ENCODE results near the gene PTS. TPM values are rescaled to one million over a fixed set of nuclear protein-coding genes. Genes with fewer than 3 reads are reported as not detected.
A peak's percentile ranks its signal among the peaks of the same experiment; 100 is the strongest.

The PTS gene
- total and polyA plus RNA-seq, 7 donors: 17.2 to 86.5 (median 38.5) TPM

DNA sequence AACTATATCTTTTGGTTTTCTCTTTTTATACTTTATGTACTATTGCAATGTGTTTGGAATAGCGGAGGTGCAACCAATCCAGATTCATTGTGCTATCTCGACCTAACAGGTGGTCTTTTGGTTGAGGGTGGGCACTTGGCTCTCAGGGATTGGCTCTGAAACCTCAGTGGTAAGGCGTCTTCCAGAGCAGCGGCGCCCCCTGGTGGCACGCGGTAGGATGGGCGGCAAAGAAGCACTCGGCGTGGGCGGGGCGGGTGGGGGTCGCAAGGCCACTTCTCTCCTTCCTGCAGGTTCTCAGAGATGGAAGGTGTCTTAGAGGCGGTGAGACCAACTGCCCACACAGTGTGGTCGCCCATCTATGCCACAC lies 53.7 kb downstream of the PTS start:
- TF ChIP-seq, protein P1, sequence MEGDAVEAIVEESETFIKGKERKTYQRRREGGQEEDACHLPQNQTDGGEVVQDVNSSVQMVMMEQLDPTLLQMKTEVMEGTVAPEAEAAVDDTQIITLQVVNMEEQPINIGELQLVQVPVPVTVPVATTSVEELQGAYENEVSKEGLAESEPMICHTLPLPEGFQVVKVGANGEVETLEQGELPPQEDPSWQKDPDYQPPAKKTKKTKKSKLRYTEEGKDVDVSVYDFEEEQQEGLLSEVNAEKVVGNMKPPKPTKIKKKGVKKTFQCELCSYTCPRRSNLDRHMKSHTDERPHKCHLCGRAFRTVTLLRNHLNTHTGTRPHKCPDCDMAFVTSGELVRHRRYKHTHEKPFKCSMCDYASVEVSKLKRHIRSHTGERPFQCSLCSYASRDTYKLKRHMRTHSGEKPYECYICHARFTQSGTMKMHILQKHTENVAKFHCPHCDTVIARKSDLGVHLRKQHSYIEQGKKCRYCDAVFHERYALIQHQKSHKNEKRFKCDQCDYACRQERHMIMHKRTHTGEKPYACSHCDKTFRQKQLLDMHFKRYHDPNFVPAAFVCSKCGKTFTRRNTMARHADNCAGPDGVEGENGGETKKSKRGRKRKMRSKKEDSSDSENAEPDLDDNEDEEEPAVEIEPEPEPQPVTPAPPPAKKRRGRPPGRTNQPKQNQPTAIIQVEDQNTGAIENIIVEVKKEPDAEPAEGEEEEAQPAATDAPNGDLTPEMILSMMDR (IDR thresholded peaks at IDR 0.05): peak; percentile 17 to 87 (median 41)
- TF ChIP-seq EP300 (IDR thresholded peaks at IDR 0.05): no peak
- no peaks in the 10 kb centered on the region for H3K9me3 ChIP-seq
- intact Hi-C loops (cut with DNase I): loop anchor here (1.0 kb wide), 2 partner anchors 61 to 167 kb away; no protein-coding TSS in a partner anchor
- no peaks in the 10 kb centered on the region for H3K36me3 ChIP-seq
- peak overlapping the region; percentile 19 to 55 (median 46) for H3K4me3 ChIP-seq
- no peaks in the 10 kb centered on the region for H3K27me3 ChIP-seq
- H3K27ac ChIP-seq: peak overlapping the region; percentile 33 to 71 (median 54)
- WGBS, 2 donors: 2 to 4% methylated on average over 15 of the region's 15 CpGs
- peaks cover 0 to 5% (median 3%) of the 10 kb centered on the region in 4 donors for H3K4me1 ChIP-seq
- DNase-seq: peak; percentile 77

DNA sequence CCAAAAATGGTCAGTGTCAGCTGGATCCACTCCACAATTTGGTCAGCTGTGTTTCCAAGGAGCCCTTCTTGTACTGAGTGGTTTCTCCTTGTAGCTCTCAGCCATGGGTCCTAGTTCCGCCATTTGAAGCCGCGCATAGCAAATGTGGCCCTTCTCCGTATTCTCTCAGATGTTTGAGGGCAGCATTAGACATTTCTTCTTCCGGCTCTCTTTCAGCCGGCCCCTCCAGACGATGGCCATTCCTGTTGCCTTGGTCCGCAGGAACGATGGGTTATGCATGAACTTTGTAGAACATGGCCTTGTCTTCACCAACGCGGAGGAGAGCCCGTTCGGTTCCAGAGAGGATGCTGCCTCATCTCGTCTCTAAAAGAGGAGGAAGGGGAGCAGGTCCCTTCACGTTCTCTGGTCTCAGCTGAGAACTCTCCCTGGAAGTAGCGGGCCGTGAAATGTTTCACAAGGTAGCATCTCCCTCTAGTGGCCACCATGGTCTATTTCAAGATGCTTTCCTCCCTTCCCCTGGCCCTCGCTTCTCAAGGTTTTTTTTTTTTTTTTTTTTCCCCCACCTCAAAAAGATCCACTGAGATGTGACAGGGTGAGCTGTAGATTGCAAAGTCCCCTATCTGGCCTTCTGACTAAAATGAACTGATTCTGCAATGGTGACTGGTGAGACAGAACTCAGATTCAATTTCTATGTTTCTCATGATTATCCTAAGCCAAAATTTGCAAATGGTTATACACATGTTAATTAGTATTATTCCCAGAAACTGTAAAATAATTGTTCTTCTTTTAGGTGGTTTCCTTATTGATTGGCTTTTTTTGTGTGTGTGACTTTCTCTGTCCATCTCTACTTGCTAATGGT lies 54.3 kb downstream of the PTS start:
- Histone ChIP-seq H3K27me3 (no peaks in the 10 kb centered on the region), H3K9me3 (no peaks in the 10 kb centered on the region), H3K27ac (peak overlapping the region; percentile 33 to 71 (median 54)), H3K4me3 (peak overlapping the region; percentile 19 to 55 (median 46)), H3K36me3 (no peaks in the 10 kb centered on the region), H3K4me1 (peaks cover 0 to 5% (median 3%) of the 10 kb centered on the region in 4 donors)
- intact Hi-C loops (cut with DNase I): loop anchor here (1.0 kb wide), 2 partner anchors 61 to 167 kb away; no protein-coding TSS in a partner anchor
- 3 to 4% methylated on average over 18 of the region's 18 CpGs for WGBS, 2 donors
- DNase-seq: peak; percentile 82
- TF ChIP-seq POLR2A (IDR thresholded peaks at IDR 0.05): no peak
- TF ChIP-seq, protein P1 (IDR thresholded peaks at IDR 0.05): peak; percentile 55 to 75 (median 68)

DNA sequence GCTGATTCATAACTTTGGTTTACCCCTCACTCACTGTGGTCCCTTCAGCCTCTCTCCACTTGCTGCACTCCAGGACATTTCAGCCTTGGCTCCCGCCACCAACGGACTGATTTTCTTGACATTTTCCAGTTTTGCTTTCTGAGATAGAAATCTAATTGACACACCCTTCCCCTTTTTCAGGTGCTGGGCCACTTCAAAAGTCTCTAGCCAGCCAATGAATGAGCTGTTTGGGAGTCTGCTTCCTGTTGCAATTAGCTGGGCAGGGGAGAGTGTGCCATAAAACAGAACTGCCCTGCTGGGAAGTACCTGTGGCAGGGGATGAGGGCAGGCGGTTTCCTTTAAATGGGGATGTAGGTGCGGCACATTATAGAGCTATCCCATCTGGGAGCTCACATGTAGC lies 55.5 kb downstream of the PTS start:
- H3K36me3 ChIP-seq: no peaks in the 10 kb centered on the region
- no peaks in the 10 kb centered on the region for H3K27me3 ChIP-seq
- intact Hi-C loops (cut with DNase I): no loop called here
- H3K4me3 ChIP-seq: no peak overlapping the region
- no peaks in the 10 kb centered on the region for H3K9me3 ChIP-seq
- no peak for DNase-seq
- TF ChIP-seq POLR2A (IDR thresholded peaks at IDR 0.05) (no peak), EP300 (IDR thresholded peaks at IDR 0.05) (no peak), POLR2AphosphoS5 (IDR thresholded peaks at IDR 0.05) (no peak)
- TF ChIP-seq, protein P1 (IDR thresholded peaks at IDR 0.05): no peak
- WGBS, 2 donors: 14 to 34% methylated on average over 4 of the region's 4 CpGs
- peaks cover 0 to 5% (median 3%) of the 10 kb centered on the region in 4 donors for H3K4me1 ChIP-seq
- no peak overlapping the region for H3K27ac ChIP-seq

Small RNA genes lying within 50 kb of the gene (small RNA-seq; reads per million reads assigned to genes)
- 0 reads per million in 3 donors for gene MRPS36P4

Other genes with a start within 250 kb of the PTS start
- 10 to 100 TPM; 23.2 to 34.6 (median 26.0) TPM for gene DLAT, start 201.0 kb upstream of the PTS start, total RNA-seq
- 10 to 100 TPM; 23.4 to 49.0 (median 28.2) TPM for gene DLAT, start 201.0 kb upstream of the PTS start, polyA plus RNA-seq
- gene PIH1D2, start 152.4 kb upstream of the PTS start, total RNA-seq: 1 to 10 TPM; 1.7 to 3.9 (median 2.8) TPM
- 1 to 10 TPM in 1 of 3 donors, under 1 TPM in 1, not detected in 1; 0.60 to 1.5 TPM for gene PIH1D2, start 152.4 kb upstream of the PTS start, polyA plus RNA-seq
- gene NKAPD1, start 152.1 kb upstream of the PTS start, total RNA-seq: 10 to 100 TPM; 14.6 to 19.4 (median 17.5) TPM
- 10 to 100 TPM; 11.1 to 16.2 (median 14.4) TPM for gene NKAPD1, start 152.1 kb upstream of the PTS start, polyA plus RNA-seq
- gene TIMM8B, start 139.7 kb upstream of the PTS start, total RNA-seq: 10 to 100 TPM; 19.1 to 62.1 (median 40.5) TPM
- gene TIMM8B, start 139.7 kb upstream of the PTS start, polyA plus RNA-seq: 100 to 1,000 TPM; 152 to 153 (median 153) TPM
- 100 to 1,000 TPM in 3 of 4 donors, 10 to 100 TPM in 1; 96.4 to 169 (median 134) TPM for gene SDHD, start 139.6 kb upstream of the PTS start, total RNA-seq
- gene SDHD, start 139.6 kb upstream of the PTS start, polyA plus RNA-seq: 100 to 1,000 TPM; 160 to 545 (median 304) TPM
- gene IL18, start 62.3 kb upstream of the PTS start, total RNA-seq: 10 to 100 TPM in 2 of 4 donors, 1 to 10 TPM in 2; 5.8 to 18.6 (median 10.8) TPM
- gene IL18, start 62.3 kb upstream of the PTS start, polyA plus RNA-seq: 100 to 1,000 TPM; 114 to 211 (median 129) TPM
- 1 to 10 TPM in 2 of 4 donors, under 1 TPM in 1, not detected in 1; 0.68 to 1.5 (median 1.1) TPM for gene TEX12, start 59.1 kb upstream of the PTS start, total RNA-seq
- gene TEX12, start 59.1 kb upstream of the PTS start, polyA plus RNA-seq: not detected
- gene BCO2, start 50.9 kb upstream of the PTS start, total RNA-seq: 10 to 100 TPM in 1 of 4 donors, 1 to 10 TPM in 3; 6.4 to 16.9 (median 7.2) TPM
- 1 to 10 TPM in 1 of 3 donors, not detected in 2; 3.2 TPM for gene BCO2, start 50.9 kb upstream of the PTS start, polyA plus RNA-seq
- not detected for gene PLET1, start 34.4 kb downstream of the PTS start, total RNA-seq
- under 1 TPM in 1 of 3 donors, not detected in 2; 0.60 TPM for gene PLET1, start 34.4 kb downstream of the PTS start, polyA plus RNA-seq